Omental fat pad (tissue), 4 donors: ENCODE data around the gene SECISBP2. TPM values are rescaled to one million over a fixed set of nuclear protein-coding genes. Genes with fewer than 3 reads are reported as not detected.
"Not testable (repeated sequence)": the region's sequence is repeated elsewhere in the genome, so short reads cannot be mapped to it uniquely, and the experiment has no call there.

ENCODE experiments used
- ATAC-seq: fragments of 150-250 bp; one replicate; pipeline ENCODE4 v1.9.1; 2016; ENCODE audit warnings: mild to moderate bottlenecking, moderate library complexity; ENCODE audit not compliant: low FRiP score
- DNase-seq: peaks from one replicate; pipeline ENCODE4 v3.0.0-alpha.2; 2019; ENCODE audit warnings: low spot score
- total RNA-seq, 4 donors: library from RNA; depleted of rRNA; stranded (reverse); fragments of >200 nt; gene quantifications; one replicate each; pipeline ENCODE4 v1.1.0, GENCODE V29; 2016
- TF ChIP-seq, protein P1 (sequence below), 3 donors: fragments of 450-650 bp; IDR thresholded peaks; one replicate each; pipeline ENCODE4 v1.5.1; 2016 to 2017; ENCODE audit warnings: antibody characterized with exemption in 3 of 3, mild to moderate bottlenecking in 3 of 3, moderate library complexity in 2 of 3

The SECISBP2 gene, protein sequence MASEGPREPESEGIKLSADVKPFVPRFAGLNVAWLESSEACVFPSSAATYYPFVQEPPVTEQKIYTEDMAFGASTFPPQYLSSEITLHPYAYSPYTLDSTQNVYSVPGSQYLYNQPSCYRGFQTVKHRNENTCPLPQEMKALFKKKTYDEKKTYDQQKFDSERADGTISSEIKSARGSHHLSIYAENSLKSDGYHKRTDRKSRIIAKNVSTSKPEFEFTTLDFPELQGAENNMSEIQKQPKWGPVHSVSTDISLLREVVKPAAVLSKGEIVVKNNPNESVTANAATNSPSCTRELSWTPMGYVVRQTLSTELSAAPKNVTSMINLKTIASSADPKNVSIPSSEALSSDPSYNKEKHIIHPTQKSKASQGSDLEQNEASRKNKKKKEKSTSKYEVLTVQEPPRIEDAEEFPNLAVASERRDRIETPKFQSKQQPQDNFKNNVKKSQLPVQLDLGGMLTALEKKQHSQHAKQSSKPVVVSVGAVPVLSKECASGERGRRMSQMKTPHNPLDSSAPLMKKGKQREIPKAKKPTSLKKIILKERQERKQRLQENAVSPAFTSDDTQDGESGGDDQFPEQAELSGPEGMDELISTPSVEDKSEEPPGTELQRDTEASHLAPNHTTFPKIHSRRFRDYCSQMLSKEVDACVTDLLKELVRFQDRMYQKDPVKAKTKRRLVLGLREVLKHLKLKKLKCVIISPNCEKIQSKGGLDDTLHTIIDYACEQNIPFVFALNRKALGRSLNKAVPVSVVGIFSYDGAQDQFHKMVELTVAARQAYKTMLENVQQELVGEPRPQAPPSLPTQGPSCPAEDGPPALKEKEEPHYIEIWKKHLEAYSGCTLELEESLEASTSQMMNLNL
- 10 to 100 TPM; 45.8 to 68.4 (median 54.2) TPM for total RNA-seq

DNA sequence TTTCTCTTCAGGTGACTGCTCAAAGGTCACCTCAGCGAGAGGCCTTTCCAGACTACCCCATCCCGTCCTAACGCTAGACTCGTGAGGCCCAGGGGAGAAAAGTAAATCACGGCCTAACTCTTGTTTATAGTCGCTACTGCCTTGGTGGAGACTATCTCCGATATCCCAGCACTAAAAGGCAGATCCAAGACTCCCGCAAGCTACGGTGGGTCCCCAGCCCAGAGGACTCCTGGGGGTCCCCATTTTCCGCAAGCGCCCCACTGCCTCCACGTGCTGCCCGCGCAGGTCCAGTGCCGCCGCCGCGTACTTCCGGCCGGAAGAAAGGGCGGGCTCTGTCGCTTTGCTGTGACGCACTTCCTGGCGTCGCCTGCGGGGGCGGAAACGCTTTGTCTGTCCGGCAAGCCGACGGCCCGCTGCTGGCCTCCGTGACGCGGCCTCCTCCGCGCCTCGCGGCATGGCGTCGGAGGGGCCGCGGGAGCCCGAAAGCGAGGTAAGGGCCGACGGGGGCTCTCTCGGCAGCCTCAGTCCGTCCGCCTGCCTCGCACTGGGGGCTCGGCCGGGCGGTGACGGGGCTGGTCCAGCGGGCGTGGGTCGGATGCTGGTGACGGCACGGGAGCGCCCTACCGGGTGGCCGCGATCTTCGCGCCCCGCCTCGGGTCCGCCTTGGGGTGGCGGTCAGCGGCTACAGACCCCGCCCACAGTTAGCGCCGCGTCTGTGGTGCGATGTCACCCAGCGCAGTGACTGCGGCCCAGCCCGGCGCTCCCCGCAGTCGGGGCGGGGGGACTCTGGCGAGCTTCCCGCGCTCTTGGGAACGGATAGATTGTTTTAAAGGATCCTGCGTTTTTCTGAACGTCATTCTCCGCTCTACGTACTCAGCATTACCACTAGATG lies at the start of gene SECISBP2:
Gene SECISBP2, plus strand, starts transcription at position 378 of the 892 bp plus-strand sequence. Its CDS starts 77 bp downstream, at position 455.
- DNase-seq (peak; percentile 76), ATAC-seq (peak; percentile 99)
- TF ChIP-seq, protein P1, sequence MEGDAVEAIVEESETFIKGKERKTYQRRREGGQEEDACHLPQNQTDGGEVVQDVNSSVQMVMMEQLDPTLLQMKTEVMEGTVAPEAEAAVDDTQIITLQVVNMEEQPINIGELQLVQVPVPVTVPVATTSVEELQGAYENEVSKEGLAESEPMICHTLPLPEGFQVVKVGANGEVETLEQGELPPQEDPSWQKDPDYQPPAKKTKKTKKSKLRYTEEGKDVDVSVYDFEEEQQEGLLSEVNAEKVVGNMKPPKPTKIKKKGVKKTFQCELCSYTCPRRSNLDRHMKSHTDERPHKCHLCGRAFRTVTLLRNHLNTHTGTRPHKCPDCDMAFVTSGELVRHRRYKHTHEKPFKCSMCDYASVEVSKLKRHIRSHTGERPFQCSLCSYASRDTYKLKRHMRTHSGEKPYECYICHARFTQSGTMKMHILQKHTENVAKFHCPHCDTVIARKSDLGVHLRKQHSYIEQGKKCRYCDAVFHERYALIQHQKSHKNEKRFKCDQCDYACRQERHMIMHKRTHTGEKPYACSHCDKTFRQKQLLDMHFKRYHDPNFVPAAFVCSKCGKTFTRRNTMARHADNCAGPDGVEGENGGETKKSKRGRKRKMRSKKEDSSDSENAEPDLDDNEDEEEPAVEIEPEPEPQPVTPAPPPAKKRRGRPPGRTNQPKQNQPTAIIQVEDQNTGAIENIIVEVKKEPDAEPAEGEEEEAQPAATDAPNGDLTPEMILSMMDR (IDR thresholded peaks at IDR 0.05): peak in 1 of 3 donors; percentile 22

DNA sequence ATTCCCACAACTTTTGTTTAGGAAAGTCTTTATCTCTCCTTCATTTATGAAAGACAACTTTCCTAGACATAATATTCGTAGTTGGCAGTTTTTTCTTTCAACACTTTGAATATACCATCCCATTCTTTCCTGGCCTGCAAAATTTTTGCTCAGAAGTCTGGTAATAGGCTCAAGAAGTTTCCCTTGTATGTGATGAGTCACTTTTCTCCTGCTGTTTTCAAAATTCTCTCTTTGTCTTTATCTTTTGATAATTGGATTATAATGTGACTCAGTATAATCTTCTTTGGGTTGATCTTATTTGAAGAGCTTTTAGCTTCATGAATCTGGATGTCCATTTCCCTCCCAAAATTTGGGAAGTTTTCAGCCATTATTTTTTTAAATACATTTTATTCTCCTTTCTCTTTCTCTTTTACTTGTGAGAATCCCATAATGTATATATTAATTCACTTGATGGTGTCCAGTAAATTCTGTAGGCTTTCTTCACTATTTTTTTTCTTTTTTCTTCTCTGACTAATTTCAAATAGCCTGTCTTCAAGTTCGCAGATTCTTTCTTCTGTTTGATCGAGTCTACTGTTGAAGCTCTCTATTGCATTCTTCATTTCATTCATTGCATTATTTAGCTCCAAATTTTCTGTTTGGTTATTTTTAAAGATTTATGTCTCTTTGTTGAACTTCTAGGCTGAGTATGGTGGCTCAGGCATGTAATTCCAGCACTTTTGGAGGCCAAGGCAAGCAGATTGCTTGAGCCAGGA lies 44.6 kb upstream of the SECISBP2 start:
- TF ChIP-seq, protein P1 (IDR thresholded peaks at IDR 0.05): no peak
- ATAC-seq: no peak

DNA sequence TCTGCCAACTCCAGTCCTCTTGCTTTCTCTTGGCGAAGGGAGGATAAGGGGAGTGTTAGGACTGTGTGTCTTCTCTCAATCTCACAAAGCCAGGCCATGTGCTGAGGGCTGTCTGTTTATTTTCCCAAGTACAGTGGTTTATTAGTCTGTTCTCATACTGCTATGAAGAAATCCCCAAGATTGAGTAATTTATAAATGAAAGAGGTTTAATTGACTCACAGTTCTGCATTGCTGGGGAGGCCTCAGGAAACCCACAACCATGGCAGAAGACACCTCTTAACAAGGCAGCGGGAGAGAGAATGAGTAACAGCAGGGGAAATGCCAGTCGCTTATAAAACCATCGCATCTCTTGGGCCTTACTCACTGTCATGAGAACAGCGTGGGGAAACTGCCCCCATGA lies 43.5 kb upstream of the SECISBP2 start:
- ATAC-seq (no peak), DNase-seq (no peak)
- TF ChIP-seq, protein P1 (IDR thresholded peaks at IDR 0.05): no peak

More for the DNA sequence above, 44.6 kb upstream of the SECISBP2 start:
- no peak for DNase-seq

DNA sequence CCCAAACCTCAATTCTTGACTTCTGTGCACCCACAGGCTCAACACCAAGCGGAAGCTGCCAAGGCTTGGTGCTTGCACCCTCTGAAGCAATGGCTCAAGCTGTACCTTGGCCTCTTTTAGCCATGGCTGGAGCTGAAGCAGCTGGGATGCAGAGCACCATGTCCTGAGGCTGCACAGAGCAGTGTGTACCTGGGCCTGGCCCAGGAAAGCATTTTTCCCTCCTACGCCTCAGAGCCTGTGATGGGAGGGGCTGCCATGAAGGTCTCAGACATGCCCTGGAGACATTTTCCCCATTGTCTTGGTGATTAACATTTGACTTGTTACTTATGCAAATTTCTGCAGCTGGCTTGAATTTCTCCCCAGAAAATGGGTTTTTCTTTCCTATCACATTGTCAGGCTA lies 42.3 kb upstream of the SECISBP2 start:
- not testable (repeated sequence) for ATAC-seq, DNase-seq

DNA sequence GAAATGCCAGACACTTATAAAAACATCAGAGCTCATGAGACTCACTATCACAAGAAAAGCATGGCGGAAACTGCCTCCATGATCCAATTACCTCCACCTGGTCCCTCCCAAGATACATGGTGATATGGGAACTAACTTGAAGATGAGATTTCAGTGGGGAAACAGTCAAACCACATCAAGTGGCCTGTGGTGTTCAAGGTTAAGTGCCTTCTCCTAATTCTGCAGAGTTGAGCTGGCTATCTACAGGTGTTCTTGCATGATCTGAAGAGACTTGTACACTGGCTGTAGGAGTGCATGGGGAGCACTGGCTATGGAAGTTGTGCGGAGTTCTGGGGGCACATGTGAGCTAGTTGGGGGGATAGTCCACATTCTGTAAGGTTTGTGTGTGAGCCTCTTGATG lies 41.3 kb upstream of the SECISBP2 start:
- TF ChIP-seq, protein P1 (IDR thresholded peaks at IDR 0.05): no peak
- DNase-seq (no peak), ATAC-seq (no peak)

DNA sequence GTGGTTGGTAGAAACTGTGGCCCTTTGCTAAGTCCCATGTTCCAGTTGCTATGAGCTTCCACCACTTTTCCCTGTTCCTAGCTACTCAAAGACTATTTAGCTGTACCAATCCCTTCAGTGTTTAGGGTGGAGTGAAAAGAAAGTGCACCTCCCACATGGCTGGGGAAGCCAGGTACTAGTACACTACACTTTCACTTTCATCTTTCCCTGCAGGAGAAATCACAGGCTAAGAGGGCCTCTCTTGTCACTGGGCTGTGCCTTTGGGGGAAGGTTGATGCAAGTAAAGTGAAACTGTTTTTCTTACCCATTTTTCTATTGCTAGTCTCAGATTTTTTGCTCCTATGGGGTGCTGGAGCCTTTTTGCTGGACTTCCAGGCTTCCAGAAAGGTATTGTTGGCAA lies 40.8 kb upstream of the SECISBP2 start:
- TF ChIP-seq, protein P1 (IDR thresholded peaks at IDR 0.05): no peak
- DNase-seq (no peak), ATAC-seq (no peak)
